ENCODE measurements around the gene MSMO1.

MSMO1 gene

DNA sequence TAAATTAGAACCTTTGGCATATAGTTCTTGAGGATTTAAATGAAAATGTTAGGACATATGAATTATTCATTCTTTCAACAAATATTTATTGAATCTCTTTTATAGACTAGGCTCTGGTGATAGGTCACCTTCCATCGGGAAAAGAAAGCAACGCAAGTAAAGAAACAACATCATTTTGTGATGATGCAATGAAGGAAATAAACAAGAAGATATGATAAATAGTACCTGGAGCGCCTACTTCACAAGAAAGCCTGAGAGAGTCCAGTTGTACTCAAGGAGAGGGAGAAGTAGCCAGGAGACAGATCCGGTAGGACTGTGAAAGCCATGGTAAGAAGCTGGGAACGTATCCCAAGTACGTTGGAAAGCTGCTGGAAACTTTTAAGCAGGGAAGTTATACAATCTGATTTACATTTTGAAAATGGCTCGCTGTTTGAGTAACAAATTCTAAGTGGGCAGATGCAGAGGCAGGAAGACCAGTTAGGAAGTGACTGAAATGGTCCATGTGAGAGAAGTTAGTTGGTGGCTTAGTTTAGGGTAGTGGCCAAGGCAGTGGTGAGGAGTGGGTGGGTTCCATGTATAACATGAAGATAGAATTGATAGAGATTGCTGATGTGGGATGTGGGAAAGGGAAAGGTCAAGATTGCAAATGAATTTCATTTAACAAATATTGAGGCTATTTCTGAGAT lies 33.7 kb downstream of the MSMO1 start:
- DNase-seq = no peak

DNA sequence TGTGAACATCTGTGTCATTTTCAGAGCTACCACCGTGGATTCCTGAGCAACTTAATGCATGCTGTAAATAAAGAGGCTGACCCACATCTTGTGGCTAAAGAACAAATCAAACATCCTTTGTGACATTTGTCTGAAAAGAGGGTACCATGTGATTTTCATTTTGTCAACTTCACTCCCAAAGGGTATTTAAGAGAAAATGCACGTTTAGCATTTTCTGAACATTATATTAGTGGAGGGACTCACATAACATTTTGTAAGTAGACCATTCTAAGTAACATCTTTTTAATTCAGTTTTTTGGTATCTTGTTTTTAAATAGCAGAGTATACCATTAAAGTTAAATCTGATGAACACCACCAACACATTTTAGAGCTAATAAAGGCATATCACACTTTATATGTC lies 34.3 kb downstream of the MSMO1 start:
- no peak for DNase-seq

DNA sequence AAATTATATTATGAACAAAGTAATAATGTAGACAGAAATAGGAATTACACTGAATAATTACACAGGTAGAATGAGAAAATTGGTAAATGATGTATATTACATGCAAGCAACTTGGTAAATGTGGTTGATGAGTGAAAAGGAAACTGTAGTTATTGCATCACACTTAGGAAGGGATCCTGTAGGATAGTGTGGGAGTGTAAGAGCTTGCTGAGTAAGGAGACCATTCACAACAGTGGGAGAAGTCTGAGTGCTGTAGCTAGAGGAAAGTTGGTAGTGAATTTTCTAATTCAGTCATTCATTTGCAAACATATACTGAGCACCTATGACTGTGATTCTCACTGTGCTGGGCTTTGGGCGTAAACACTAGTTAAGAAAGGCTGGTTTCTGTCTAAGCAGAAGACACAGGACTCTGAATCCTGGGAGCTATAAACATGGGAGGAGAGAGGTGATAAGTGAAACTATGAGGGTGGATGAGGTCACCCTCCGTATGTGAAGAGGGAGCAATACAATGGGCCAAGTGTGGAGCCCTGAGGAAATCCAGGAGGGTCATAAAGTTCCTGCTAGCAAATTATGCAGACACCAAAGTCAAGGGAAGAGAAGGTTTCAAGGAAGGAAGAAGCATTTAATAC lies 37.1 kb downstream of the MSMO1 start:
- DNase-seq = no peak

DNA sequence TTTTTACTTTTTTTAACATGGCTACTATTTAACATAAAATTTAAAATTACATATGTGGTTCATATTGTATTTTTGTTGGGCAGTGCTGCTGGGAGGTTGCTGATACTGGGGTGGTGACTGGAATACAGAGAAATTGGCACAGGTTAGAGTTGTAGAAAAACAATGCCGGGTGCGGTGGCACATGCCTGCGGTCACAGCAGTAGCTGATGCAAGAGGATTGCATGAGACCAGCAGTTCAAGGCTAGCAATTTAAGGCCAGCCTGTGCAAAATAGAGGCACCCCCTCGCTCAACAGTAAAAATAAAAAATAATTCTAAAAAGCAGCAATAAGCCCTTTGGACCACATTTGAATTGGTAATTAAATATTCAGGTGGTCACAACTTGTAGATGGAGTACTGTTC lies 39.6 kb downstream of the MSMO1 start:
- no peak for DNase-seq

DNA sequence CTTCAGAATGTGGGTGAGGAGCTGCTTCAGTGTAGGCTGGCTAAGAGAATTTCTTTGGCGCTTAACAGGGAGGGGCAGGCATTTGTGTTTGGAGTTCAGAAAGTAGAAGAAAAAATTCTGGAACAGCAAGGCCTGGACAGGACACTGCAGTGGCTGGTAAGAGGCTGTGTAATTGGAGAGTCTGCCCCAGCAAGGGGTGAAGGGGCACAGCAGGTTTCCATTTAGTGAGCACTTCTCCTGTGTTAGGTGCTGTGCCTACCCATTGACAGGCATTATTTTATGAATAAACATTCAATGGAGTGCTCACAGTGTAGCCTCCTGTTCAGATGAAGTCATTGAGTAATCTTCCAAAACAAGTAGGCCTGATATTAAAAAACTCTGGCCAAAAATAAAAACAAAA lies 40.6 kb downstream of the MSMO1 start:
- no peak for DNase-seq

DNA sequence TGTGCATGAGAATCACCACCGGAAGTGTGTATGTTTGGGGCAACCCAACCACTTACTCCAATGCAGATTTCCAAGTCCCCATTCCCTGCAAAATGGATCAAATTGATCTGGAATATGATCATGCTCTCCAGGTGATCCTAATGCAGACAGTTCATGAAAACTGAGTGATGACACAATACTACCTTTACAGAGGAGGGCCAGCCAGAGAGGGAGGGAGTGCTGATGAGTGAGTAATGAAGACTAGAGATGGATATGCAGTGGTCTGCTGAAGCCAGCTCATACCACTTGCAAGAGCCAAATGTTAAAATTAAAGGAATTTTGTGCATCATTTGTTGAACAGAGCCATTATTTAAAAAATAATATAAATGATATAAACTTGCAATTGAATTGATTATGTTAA lies 41.1 kb downstream of the MSMO1 start:
- no peak for DNase-seq

DNA sequence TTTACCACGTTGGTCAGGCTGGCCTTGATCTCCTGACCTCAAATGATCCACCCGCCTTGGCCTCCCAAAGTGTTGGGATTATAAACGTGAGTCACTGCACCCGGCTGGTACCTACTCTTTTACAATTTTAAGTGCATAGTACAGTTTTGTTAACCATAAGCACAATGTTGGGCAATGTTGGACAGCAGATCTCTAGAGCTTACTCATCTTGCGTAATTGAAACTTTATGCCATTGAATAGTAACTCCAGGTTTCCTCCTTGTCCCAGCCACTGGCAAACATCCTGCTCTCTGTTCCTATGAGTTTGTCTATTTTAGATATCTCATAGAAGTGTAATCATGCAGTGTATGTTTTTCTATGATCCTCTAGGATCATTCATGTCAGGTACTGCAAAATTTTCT lies 42.1 kb downstream of the MSMO1 start:
- DNase-seq = no peak

DNA sequence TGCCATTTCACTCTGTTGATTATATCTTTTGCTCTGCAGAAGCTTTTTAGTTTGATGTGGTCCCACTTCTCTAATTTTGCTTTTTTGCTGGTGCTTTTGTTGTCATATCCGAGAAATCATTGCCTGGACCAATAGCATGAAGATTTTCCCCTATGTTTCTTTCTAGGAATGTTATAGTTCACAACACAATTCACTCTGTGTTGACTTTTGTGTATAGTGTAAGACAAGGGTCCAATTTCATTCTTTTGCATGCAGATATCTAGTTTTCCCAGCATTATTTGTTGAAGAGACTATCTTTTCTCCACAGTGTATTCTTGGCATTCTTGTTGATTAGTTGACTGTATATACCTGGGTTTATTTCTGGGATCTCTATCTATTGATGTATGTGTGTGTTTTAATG lies 43.1 kb downstream of the MSMO1 start:
- no peak for DNase-seq

DNA sequence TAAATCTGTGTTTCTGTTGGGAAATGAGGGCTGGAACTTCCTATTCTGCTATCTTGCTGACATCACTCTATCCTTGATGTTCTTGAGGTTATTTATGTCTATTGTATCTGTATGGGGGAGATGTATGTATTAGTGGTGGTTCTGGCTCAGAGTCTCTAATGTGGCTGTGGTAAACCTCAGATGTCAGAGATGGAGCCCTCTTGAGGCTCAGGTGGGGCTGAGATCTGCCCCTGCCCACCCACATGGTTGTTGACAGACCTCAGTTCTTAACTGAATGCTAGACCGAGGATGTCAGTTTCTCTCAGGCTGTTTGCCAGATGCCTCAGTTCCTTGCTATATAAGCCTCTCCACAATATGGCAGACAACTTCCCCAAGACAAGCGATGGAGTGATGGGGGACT lies 48.0 kb downstream of the MSMO1 start:
- DNase-seq = peak in 1 of 5 experiments; percentile 10

DNA sequence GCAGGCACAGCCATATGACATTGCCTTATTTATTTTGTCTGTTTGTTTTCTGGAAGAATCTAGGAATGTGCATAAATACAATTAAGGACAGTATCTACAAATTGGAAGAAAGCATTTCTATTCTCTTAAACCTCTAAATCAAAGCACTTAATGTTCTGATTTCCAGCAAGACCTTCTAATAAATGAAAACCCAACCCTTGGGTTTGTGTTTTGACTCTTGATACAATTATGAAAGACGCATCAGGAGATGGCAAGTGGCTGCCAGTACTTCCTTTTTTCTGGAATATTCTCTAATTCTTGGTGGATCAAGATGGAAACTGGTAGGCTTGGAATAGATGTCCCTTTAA lies 50.9 kb downstream of the MSMO1 start:
- no peak for DNase-seq

DNA sequence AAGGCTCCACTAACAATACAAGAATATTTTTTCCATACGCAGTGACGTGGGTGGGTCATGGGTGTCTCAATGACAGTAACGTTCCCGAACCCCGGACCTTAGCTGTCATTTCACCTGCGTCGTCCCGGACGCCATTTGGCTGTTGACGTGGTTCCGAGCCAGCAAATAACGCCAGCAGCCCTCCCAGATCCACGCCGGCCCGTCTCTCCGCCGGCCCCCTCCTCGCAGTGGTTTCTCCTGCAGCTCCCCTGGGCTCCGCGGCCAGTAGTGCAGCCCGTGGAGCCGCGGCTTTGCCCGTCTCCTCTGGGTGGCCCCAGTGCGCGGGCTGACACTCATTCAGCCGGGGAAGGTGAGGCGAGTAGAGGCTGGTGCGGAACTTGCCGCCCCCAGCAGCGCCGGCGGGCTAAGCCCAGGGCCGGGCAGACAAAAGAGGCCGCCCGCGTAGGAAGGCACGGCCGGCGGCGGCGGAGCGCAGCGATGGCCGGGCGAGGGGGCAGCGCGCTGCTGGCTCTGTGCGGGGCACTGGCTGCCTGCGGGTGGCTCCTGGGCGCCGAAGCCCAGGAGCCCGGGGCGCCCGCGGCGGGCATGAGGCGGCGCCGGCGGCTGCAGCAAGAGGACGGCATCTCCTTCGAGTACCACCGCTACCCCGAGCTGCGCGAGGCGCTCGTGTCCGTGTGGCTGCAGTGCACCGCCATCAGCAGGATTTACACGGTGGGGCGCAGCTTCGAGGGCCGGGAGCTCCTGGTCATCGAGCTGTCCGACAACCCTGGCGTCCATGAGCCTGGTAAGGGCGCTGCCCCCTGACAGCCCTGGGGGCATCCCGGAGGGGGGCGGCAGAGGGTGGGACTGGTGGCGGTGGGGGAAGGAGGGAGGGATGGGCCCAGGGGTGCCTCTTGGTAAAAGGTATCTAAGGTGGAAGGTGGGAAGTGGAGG lies 51.5 kb downstream of the MSMO1 start, which contains the start of gene CPE:
TSS of gene CPE (plus strand) at position 264 of the 933 bp plus-strand sequence. CDS start at position 478, 214 bp downstream.
- peak in 4 of 5 experiments; percentile 2 to 62 (median 24) for DNase-seq

DNA sequence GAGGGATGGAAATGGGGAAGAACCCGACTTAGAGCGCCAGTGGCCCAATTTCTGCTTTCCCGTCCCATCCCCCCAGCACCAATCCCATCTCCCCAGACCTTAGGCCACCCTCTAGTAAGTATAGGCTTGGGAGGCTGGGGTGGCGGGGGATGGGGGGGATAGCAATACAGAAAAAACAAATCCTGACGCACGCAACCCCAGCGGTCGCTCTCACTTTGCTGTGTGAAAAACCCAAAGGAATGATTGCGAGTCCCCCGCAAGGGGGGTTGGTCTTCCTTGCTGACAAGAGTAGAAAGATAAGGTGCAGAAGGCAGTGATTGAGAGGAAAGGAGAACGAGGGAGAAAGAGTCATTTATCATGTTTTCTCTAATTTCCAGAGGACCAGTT lies 52.2 kb downstream of the MSMO1 start:
- no peak for DNase-seq

DNA sequence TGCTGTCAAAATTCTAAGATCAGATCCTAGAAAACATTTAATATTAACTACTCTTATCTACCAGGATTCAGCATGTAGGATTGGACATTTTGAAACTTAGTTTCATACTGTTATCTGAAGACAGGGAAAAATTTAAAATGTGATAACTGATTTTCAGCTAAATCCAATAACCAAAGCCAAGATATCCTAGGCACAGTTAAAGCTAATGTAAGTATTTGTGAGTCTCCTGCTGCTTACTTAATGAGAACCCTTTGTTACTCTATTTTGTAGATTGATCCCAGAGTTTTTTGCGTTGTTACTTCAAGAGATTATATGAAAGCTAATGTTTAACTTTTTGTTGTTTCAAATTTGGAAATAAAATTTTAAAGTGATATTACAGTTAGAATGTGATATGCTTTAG lies 53.3 kb downstream of the MSMO1 start:
- DNase-seq = no peak

DNA sequence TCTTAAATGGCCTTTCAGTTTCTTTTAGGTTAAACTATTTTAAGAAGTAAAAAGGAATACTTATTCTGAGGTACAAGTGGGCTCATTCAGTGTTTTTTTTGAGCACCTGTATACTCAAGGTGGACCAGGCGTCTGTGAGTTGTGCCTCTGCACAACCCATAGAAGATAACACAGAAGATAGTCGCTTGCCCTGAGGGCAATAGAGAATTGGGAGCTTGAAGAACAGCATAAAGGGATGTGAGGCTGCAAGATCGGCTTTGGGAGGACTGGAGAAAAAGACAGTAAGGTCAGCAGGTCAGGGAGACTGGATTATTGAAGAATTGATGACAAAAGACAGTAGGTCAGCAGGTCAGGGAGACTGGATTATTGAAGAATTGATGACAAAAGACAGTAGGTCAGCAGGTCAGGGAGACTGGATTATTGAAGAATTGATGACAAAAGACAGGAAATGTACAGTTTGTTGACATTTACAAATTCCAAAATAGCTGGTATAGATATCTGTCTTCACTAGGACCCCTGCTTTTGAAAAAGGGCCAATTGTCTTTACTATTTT lies 54.4 kb downstream of the MSMO1 start:
- DNase-seq = no peak

DNA sequence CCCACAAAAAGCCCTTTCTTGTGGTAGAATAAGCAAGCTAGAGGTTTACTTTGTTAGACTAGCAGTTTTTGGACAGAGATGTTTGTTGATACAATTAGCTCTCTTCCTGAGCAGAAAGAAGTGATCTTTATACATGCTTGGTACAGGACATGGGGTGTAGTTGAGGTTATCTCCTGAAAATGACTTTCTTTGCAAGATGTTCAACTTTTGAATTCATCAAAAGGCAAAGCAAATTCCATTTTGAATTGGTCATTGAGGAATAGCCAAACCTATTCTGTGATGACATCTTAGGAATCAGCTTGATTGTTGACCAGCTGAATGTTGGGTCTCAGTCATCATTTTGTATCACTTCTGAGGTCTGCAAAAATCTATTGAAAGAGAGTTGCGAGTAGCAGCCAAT lies 55.2 kb downstream of the MSMO1 start:
- no peak for DNase-seq

DNA sequence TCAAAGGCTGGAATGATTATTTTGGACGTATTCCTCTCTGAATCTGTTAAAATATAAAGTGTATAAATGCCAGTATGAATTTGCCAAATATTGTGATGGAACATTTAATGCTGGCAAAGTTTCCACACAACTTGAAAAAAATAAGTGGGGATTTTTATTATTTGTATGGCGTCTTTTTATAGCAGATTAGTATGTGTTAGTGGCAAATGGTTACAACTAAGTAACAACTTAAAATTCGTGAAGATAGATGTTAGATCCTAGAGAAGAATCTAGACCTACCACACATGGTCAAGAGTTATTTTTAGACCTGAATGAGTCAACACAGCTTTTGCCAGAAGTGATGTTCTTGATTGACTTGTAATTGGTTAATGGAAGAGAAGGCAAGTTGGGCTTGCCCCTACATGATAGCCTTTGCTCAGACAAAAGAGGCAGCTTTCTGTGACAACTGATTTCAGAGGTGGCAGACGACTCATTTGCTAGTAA lies 56.2 kb downstream of the MSMO1 start:
- DNase-seq = no peak

DNA sequence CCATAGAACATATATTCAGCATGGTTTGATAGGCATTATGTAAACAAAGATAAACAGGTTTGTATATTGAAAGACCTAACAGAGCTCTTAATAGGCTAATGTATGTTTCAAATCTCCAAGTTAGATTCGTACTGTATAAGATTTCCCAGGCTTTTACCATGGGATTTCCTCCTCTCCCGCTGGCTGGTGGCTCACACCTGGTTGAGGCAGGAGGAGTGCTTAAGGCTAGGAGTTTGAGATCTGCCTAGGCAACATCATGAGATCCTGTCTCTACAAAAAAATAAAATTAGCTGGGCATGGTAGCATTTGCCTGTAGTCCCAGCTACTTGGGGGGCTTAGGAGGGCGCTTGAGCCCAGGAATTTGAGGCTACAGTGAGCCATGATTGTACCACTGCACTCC lies 56.7 kb downstream of the MSMO1 start:
- DNase-seq = no peak

DNA sequence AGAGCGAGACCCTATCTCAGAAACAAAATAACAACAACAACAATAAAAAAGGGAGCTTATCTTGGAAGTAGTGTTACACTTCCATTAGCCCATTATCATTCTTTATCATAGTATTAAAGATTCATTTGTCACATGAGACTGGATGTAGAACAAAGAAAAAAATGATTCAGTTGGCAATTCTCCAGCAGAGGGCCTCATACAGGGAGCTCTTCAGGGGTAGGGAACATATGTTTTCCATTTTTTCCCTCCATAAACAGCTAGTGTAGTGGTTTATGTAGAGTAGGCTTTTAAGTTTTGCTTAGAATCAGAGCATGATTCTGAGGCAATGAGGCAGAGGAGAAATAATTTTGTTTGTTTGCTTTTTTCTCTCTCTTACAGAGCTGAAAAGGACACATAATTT lies 57.1 kb downstream of the MSMO1 start:
- DNase-seq = no peak

DNA sequence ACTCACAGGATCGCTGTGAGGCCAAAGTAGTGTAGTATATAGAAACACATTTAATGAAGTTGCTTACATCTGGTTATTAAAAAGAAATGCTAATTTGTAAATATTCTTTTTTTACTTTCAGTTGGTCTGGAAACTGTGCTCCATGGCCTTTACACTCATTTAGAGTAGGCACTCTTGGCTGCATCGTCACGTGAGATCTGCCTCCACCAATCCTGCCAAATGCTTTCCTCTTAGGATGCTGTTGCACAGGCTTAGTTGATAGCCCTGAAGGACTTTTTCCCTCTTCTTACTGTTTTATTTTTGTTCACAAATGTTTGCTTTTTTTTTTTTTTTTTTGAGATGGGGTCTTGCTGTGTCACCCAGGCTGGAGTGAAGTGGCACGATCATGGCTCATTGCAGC lies 57.7 kb downstream of the MSMO1 start:
- no peak for DNase-seq

DNA sequence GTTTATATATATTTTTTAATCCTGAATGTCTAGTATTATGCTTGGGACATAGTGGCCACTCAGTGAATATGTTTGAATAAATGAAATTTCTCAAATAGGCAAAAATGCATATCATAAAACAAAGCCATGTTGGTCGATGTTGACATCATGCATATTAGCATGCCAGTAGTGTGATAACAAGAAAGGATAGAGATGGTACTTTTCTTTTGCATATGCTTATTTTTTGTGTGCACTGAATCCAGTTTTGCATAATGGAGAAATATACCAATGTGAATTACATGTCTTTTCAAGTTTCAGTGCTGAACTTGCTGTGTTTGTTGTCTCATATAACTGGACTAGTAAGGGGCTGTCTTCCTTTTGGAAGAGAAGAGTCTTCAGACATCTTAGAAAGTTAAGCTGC lies 58.9 kb downstream of the MSMO1 start:
- no peak for DNase-seq

DNA sequence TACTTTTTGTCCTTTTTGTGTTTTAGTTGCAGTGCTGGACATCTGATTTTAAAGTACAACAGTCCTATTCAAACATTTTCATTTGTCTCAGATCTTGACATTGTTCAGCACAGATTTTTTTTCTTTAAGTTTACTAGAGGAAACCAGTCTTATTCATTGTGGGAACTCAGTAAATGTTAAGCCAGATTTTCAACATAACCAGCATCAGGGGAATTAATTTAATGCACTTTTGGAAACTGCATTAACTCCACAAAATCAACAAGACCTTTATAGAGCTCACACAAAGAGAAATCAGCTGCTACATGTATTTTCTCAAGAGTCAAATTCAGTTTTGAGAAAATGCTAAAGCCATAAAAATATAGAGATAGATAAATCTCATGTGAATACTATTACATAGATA lies 61.3 kb downstream of the MSMO1 start:
- no peak for DNase-seq
